Spleen (tissue), 7 donors: ENCODE results near the gene AK3.

Experiments
- POLR2A ChIP-seq, 3 donors: fragments of 450-650 bp; IDR thresholded peaks; one replicate each; pipeline ENCODE4 v1.5.1; 2017; ENCODE audit warnings: antibody characterized with exemption in 3 of 3, mild to moderate bottlenecking in 1 of 3
- POLR2AphosphoS5 ChIP-seq, 3 donors: sonication (generic); formaldehyde crosslinking; IDR thresholded peaks; one replicate each; pipeline ENCODE4 v1.5.1; 2017; ENCODE audit warnings: antibody characterized with exemption in 3 of 3
- TF ChIP-seq, protein P1 (sequence below), 11 experiments: fragments of 200-600 bp in 7 of 11; fragments of 450-650 bp in 4 of 11; sonication (generic) in 4 of 11; IDR thresholded peaks in 8 of 11; conservative IDR thresholded peaks in 3 of 11; 1 replicate in 7 of 11; 2 replicates in 4 of 11; pipeline versions ENCODE4 v1.4.0 to v1.8.0; 2016 to 2021; ENCODE audit warnings: antibody characterized with exemption in 11 of 11, inconsistent platforms in 4 of 11, mild to moderate bottlenecking in 1 of 11
- donor health status: DM: no; HTN: no; CAD: no; lungs with moderate emphysema.
- donor health status: DM: no; HTN: no; CAD: no.
- donor health status: DM: no; HTN: no; CAD: no.

DNA sequence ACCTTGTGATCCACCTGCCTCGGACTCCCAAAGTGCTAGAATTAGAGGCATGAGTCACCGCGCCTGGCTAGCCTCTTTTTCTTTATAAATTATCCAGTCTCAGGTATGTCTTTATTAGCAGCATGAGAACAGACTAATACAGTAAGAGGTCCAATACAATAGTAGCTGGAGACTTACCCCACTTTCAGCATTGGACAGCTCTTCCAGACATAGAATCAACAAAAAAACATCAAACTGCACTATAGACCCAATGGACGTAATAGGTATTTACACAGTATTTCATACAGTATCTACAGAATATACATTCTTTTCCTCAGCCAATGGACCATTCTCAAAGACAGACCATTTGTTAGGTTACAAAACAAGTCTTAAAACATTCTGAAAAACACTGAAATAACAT is 45.6 kb upstream of the AK3 start:
- TF ChIP-seq, protein P1, sequence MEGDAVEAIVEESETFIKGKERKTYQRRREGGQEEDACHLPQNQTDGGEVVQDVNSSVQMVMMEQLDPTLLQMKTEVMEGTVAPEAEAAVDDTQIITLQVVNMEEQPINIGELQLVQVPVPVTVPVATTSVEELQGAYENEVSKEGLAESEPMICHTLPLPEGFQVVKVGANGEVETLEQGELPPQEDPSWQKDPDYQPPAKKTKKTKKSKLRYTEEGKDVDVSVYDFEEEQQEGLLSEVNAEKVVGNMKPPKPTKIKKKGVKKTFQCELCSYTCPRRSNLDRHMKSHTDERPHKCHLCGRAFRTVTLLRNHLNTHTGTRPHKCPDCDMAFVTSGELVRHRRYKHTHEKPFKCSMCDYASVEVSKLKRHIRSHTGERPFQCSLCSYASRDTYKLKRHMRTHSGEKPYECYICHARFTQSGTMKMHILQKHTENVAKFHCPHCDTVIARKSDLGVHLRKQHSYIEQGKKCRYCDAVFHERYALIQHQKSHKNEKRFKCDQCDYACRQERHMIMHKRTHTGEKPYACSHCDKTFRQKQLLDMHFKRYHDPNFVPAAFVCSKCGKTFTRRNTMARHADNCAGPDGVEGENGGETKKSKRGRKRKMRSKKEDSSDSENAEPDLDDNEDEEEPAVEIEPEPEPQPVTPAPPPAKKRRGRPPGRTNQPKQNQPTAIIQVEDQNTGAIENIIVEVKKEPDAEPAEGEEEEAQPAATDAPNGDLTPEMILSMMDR (IDR thresholded peaks at IDR 0.05 in 8 of 11, conservative IDR thresholded peaks at IDR 0.05 in 3 of 11), result no peak
- TF ChIP-seq POLR2AphosphoS5 (IDR thresholded peaks at IDR 0.05) (no peak), POLR2A (IDR thresholded peaks at IDR 0.05) (no peak)
